ENCODE results near the gene KCNS1. TPM values are rescaled to one million over a fixed set of nuclear protein-coding genes. Genes with fewer than 3 reads are reported as not detected.
"Not testable (repeated sequence)": the region's sequence is repeated elsewhere in the genome, so short reads cannot be mapped to it uniquely, and the experiment has no call there.

The KCNS1 gene
- total RNA-seq, 1 experiment from 2014 or later = not detected

DNA sequence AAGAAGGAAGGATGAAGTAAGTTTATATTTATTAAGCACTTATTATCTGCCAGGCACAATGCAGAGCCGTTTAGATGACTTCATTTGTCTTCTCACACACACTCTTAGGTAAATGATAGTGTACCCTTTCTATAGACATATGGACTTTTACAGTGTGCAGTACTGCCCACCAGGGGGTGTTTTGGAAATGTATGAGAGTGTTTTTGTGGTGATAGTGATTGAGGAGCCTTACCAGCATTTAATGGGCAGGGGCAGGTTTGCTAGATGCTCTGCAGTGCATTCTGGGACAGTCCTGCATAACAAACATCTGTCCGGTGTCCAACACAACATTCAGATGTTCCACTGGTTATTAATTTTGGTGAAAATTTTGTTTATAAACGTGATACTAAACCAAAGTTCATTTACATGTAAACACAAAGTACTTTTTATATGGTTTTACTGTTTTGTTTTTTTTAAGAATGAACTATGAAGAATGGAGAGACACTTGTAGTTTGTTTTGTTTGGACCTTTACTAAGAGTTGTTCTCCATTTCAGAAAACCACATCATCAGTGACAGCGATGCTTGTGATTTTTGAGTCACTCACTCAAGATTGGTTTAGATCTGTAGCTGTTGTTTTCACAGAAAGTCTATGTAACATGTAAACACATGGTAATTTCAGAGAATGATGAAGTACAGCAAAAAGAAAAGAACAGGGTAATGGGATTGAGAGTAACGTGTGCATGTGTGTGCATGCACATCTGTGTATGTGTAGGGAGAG is 19.9 kb downstream of the KCNS1 start:
- no peak for DNase-seq (ENCODE audit: low spot score)

- no peak for DNase-seq (ENCODE audit: low spot score)
Observed at GRCh38 chr20:45077559-45077958, 23.4 kb downstream of the KCNS1 start.

GRCh38 chr20:45073221-45073620 is 27.7 kb downstream of the KCNS1 start:
- no peak for DNase-seq (ENCODE audit: low spot score)

DNA sequence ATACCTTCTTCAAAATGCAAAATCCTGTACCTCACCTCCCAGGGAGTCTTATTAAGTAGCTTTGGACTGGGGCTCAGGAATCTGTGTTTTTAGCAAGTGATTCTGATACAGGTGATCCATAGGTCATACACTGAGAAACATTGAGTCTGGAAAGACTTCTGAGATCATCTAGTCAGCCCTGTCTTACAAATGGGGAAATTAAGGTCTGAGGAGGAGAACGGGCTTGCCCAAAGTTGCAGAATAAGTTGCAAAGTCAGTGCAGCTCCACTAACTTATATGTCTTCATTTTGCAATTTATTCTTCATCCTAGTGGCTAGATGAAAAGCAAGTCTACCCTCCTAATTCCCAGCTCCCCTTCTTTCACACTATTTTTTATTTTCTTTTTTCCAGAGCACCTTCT is 28.9 kb downstream of the KCNS1 start:
- DNase-seq (ENCODE audit: low spot score) = no peak

- peak; percentile 46 for DNase-seq (ENCODE audit: low spot score)
Observed at GRCh38 chr20:45070932-45071632, 29.8 kb downstream of the KCNS1 start.

DNA sequence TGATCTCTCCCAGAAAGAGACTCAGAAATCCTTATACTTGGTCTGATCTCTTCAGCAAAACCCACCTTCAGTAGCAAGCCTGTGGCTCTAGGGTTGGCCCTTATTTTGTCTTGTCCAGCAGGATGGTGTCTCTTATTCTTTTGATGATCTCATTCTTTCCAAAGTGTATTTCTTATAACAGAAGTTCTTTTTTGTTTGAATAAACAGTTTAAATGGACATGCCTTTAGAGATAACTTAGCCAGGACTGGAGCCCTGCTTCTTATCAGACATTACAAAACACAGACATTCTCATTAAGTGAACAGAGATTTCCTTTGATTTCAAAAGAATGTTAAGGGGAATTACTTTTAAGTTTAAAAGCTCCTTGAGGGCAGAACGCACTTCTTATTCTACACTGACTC is 31.7 kb downstream of the KCNS1 start:
- no peak for DNase-seq (ENCODE audit: low spot score)

DNA sequence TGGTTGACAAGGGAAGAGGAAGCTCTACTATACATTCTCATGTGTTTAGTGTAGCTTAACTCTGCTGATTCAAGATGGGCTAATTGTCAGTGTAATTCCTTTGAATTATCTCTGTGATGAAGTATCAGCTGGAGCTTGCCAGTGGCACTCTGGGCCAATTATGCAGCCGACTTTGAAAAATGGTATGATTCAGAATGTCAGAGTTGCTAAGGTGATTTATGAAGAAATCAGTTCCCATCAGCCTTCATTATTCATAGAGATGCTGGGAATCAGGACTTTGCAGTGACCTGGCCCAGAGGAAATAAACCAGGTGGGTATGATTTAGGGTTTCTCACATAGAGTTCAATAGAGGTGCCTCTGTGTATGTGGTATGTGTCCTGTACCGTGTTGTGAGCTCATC is 33.4 kb downstream of the KCNS1 start:
- peak; percentile 42 for DNase-seq (ENCODE audit: low spot score)

- no peak for DNase-seq (ENCODE audit: low spot score)
Observed at GRCh38 chr20:45067087-45067486, 33.8 kb downstream of the KCNS1 start.

DNA sequence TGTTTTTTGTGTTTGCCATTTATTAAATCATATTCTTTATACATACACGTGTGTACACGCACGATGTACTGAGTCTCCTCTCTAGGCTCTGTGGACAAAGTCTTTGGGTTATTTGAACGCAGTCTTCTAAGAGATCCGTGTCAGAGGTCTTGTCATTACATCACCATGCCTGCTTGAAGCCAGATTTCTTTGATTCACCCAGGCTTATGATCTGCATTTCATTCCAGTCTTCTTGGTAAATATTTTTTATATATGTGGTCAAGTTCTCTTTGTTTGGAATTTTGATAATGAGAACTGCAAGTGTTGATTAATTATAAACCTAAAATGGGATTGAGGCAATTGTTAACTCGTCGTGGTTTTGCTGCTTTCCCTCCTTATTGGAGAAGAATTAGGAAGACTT is 34.6 kb downstream of the KCNS1 start:
- DNase-seq (ENCODE audit: low spot score) = no peak

DNA sequence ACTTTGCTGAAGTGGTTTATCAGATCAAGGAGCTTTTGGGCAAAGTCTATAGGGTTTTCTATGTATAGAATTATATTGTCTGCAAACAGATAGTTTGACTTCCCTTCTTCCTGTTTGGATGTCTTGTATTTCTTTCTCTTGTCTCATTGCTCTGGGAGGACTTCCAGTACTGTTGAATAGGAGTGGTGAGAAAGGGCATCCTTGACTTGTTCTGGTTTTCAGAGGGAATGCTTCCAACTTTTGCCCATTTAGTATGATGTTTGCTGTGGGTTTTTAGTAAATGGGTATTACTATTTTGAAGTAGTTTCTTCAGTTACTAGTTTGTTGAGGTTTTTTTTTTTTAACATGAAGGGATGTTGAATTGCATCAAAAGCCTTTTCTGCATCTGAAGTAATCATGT is 36.1 kb downstream of the KCNS1 start:
- DNase-seq (ENCODE audit: low spot score) = no peak

DNA sequence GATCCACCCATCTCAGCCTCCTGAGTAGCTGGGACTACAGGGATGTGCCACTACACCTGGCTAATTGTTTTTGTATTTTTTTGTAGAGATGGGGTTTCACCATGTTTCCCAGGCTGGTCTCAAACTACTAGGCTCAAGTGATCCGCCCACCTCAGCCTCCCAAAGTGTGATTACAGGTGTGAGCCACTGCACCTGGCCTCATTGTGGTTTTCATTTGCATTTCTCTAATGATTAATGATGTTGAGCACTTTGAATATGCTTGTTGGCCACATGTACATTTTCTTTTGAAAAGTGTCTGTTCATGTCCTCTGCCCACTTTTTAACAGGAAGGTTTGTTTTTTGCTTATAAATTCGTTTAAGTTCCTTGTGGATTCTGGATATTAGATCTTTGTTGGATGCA is 37.8 kb downstream of the KCNS1 start:
- DNase-seq (ENCODE audit: low spot score) = not testable (repeated sequence)

GRCh38 chr20:45061244-45061643 is 39.7 kb downstream of the KCNS1 start:
- peak; percentile 96 for DNase-seq (ENCODE audit: low spot score)

- DNase-seq (ENCODE audit: low spot score) = no peak
Observed at GRCh38 chr20:45060294-45060693, 40.6 kb downstream of the KCNS1 start.

GRCh38 chr20:45059022-45059728 is 41.8 kb downstream of the KCNS1 start:
- DNase-seq (ENCODE audit: low spot score) = peak; percentile 54

DNA sequence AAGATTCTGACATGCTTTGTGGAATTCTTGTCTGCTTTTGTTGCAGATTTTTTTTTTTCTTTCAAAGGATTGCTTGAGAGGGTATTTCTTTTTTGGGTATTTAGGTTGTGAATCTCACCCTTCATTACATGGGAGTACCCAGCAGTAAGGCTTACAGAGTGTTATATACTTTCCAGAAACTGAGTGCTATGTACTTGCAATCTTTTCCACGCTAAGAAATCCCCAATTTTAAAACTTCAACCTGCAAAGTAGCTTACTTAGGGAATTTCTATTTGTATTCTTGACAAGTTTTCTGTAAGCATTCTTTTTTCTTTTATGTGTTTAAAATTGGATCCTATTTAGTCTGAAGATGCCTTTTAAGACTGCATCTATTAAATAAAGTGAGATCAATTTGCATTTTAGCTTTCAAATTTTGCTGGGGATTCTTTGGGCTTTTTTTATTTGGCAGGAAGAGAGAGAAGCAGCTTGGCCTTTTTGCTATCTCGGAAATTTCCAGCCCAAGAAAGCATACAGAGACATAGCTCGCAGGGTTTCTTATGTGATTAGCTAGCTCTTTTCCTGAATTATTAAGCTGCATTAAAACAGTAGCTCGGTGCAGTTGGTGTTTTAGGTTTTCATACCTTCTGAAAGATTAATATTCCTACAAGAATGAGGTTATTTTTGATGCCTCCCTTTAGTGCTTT is 42.6 kb downstream of the KCNS1 start:
- DNase-seq (ENCODE audit: low spot score) = no peak

DNA sequence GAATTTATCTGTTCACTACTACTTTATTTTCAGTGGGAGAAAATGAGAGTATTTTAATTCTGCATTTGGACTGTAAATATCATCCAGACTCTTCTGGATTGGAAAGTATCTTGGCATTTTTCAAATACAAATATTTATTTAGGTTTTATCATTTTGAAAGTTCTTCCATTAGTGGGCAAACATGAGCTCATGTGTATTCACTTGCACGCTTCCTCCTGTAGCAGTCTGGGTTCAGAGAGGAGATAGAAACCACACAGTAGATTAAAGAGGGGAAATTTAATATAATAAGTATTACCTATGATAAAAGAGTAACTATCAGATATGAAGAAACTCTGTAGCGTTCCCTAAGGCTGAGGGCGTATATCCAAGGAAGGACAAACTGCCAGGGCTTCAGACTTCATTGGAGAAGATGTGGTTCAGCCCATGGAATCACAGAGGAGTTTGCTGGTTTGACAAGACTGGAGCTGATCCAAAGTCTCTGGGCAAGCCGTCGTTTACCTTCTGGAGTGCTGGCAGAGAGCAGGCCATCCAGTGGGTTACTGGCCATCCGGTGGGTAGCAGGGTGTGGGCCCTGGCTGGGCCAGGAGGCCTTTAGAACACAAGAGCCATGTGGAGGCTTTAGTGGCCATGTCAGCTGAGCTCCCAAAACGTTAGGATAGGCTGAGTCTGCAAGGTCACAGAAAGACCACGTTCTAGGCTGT is 44.3 kb downstream of the KCNS1 start:
- no peak for DNase-seq (ENCODE audit: low spot score)

GRCh38 chr20:45055056-45055455 is 45.9 kb downstream of the KCNS1 start:
- DNase-seq (ENCODE audit: low spot score) = no peak

DNA sequence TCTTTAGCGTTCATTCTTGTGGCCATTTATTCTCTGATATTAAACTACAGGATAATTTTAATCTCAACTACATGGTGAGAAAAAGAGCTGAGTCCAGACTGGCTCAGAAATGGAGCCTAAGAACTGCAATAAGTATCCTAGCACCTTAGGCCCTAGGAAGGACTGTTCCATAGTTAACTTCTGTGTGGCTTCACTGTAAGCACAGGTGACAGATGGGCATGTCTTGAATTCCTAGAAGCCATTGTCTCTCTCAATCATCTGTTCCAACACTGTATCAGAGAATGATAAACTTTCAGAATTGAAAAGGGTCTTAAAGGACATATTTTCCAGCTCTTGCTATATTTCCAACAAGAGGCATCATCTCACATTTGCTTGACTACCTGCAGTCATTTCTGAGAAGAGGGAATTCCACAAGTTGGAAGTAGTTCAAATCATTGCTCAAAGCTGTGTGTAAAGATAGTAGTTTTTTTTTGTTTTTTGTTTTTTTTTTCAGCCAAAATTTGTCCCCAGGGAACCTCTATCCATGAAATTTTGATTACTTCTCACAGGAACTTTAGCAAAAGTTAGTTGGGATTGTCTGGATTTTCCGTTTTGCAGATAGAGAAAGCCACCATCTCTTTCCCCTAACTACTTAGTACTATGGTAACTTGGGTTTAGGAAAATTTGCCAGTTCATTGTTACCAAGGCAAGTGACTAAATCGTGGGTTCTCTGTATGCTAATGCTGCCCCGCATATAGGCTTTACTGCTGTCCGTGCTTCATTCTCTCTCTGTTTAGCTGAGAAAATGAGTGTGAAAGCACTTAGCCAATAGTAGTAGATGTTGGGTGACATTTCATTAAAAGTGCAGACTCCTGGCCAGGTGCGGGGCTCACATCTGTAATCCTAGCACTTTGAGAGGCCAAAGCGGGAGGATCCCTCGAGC is 47.2 kb downstream of the KCNS1 start:
- DNase-seq (ENCODE audit: low spot score) = no peak

- DNase-seq (ENCODE audit: low spot score) = peak; percentile 25
Observed at GRCh38 chr20:45052698-45053429, 48.1 kb downstream of the KCNS1 start.

Data from A172 (cell line).